Fibroblast of the aortic adventitia (primary cell): ENCODE results near the gene AQP3. TPM values are rescaled to one million over a fixed set of nuclear protein-coding genes. Genes with fewer than 3 reads are reported as not detected.
"Not testable (repeated sequence)": the region's sequence is repeated elsewhere in the genome, so short reads cannot be mapped to it uniquely, and the experiment has no call there.

Experiments used
- DNase-seq: peaks from one replicate; pipeline ENCODE4 v3.0.0-alpha.2; 2010; ENCODE audit warnings: low read depth
- H3K4me3 ChIP-seq: 2 replicates; pipeline ENCODE4 v1.5.1; 2011; ENCODE audit warnings: low read depth, mild to moderate bottlenecking, control low read depth, low read length, moderate library complexity
- small RNA-seq: library from RNA; depleted of rRNA; stranded (forward); fragments of <200 nt; gene quantifications from one replicate; pipeline ENCODE3, GENCODE V24; 2012
- total RNA-seq: library from RNA; depleted of rRNA; stranded (reverse); fragments of >200 nt; gene quantifications from 2 replicates; pipeline ENCODE4 v1.2.3, GENCODE V29; 2012; ENCODE audit warnings: low replicate concordance
- TF ChIP-seq, protein P1 (sequence below): IDR thresholded peaks from 2 replicates; pipeline ENCODE4 v1.5.1; 2011; ENCODE audit warnings: mild to moderate bottlenecking, low read length, control low read depth, inconsistent platforms; ENCODE audit not compliant: insufficient read depth

AQP3 gene
- total RNA-seq, 1 donor, result 0.54 TPM

DNA sequence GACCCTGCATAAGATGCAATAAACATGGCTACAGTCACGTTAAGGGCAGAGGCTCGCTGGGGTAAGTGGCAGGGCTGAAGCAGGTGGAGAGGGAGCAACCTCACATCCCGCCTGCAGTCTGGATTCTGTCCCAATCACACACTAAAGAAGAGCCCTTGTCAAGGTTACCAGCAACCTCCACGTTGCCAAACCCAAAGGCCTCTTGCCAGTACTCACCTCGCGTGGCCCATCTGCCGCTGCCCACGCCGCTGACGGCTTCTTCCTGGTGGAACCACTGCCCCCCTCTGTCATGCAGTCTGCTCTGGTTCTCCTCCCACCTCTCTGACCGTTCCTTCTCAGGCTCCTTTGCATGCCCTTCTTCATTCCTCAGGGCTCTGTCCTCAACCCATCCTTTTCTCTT is 53.8 kb downstream of the AQP3 start:
- DNase-seq, result no peak
- TF ChIP-seq, protein P1, sequence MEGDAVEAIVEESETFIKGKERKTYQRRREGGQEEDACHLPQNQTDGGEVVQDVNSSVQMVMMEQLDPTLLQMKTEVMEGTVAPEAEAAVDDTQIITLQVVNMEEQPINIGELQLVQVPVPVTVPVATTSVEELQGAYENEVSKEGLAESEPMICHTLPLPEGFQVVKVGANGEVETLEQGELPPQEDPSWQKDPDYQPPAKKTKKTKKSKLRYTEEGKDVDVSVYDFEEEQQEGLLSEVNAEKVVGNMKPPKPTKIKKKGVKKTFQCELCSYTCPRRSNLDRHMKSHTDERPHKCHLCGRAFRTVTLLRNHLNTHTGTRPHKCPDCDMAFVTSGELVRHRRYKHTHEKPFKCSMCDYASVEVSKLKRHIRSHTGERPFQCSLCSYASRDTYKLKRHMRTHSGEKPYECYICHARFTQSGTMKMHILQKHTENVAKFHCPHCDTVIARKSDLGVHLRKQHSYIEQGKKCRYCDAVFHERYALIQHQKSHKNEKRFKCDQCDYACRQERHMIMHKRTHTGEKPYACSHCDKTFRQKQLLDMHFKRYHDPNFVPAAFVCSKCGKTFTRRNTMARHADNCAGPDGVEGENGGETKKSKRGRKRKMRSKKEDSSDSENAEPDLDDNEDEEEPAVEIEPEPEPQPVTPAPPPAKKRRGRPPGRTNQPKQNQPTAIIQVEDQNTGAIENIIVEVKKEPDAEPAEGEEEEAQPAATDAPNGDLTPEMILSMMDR, result no peak
- no peak overlapping the region for H3K4me3 ChIP-seq

DNA sequence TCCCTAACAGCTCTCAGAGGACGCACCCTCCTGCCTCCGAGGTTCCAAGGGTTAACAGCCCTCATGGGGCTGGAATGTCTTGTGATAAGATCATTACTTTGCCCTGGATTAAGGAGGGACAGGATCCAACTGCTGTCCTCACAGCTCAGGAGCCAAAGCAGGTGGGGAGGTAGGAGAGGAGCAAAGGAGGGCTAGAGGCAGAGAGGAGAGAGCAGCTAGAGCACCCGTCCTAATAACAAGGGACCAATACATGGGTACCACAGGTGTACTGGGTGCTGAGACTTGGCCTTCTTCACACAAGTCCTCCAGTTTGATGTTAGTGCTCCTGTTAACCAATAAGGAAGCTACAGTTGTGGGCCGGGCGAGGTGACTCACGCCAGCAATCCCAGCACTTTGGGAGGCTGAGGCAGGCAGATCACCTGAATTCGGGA is 54.8 kb downstream of the AQP3 start:
- H3K4me3 ChIP-seq, DNase-seq: not testable (repeated sequence)

Small RNA genes within 50 kb of the gene (small RNA-seq; reads per million reads assigned to genes)
- gene AL356218.2 (not detected), gene MIR6851 (not detected)

Other genes with a start within 250 kb of the AQP3 start
- not detected in 2 replicates for gene SPINK4, start 207.4 kb downstream of the AQP3 start, total RNA-seq
- gene BAG1, start 182.9 kb downstream of the AQP3 start, total RNA-seq, result 54.1 and 180 TPM in 2 replicates
- gene CHMP5, start 182.5 kb downstream of the AQP3 start, total RNA-seq, result 79.0 and 87.4 TPM in 2 replicates
- 27.5 and 37.2 TPM in 2 replicates for gene NFX1, start 157.1 kb downstream of the AQP3 start, total RNA-seq
- gene AQP7, start 45.0 kb downstream of the AQP3 start, total RNA-seq, result 0.09 TPM in 1 of 2 replicates, not detected in the other
- 21.9 and 25.1 TPM in 2 replicates for gene NOL6, start 26.3 kb upstream of the AQP3 start, total RNA-seq
- gene ANKRD18B, start 76.7 kb upstream of the AQP3 start, total RNA-seq, result 1.9 TPM in 1 of 2 replicates, not detected in the other